Left cardiac atrium (tissue), 4 donors: ENCODE measurements around the gene CEMIP. TPM values are rescaled to one million over a fixed set of nuclear protein-coding genes. Genes with fewer than 3 reads are reported as not detected.
"Not testable (repeated sequence)": the region's sequence is repeated elsewhere in the genome, so short reads cannot be mapped to it uniquely, and the experiment has no call there.

ENCODE experiments used
- ATAC-seq, 2 donors: fragments of 200-7000 bp; cut with Tn5 transposase; one replicate each; pipeline ENCODE4 v1.9.1; 2020; ENCODE audit warnings: mild to moderate bottlenecking in 2 of 2, moderate library complexity in 2 of 2
- DNase-seq: peaks from one replicate; pipeline ENCODE4 v3.0.0-alpha.2; 2020
- intact Hi-C, 2 donors: fragments of 100-400 bp; cut with DNase I; formaldehyde crosslinking; loops; one replicate each; pipeline versions ENCODE4 v1.14.1 to v1.15.1; 2022 to 2023
- total RNA-seq, 2 donors: library from RNA; stranded (reverse); fragmentation: NEBNext Ultra II Directional; extraction: Animal tissue kit (Norgen Biotek cat#: 25700); gene quantifications; one replicate each; pipeline ENCODE4 v1.2.1, GENCODE V29; 2021
- donor health status: DM: no; HTN: yes; CAD: no.
- donor health status: DM: no; HTN: yes; CAD: no; lungs with severe emphysema.
- donor health status: DM: yes; HTN: yes; CAD: no.
- donor health status: Dilated cardiomyopathy.

CEMIP gene
- total RNA-seq, 2 donors from 2014 or later, result 0.44 to 1.6 TPM

- intact Hi-C loops, result no loop called here
- DNase-seq, result no peak
- no peak for ATAC-seq
Observed at GRCh38 chr15:80755885-80756284, 23.3 kb upstream of the CEMIP start.

GRCh38 chr15:80758130-80758745, 20.9 kb upstream of the CEMIP start:
- DNase-seq, result no peak
- ATAC-seq, result no peak
- intact Hi-C loops, result no loop called here

DNA sequence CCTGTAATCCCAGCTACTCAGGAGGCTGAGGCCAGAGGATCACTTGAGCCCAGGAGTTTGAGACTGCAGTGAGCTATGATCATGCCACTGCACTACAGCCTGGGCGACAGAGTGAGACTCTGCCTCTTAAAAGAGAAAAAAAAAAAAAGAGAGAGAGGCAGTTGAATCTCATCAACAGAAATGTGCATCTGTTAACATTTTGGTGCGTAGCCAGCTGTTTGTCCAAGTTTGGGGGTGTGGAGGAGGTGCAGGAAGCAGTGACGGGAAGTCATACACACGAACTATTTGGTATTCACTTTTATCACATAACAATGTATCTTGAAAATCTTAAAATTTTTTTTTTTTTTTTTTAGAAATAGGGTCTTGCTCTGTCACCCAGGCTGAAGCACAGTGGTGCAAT, 18.2 kb upstream of the CEMIP start:
- no peak for ATAC-seq
- no peak for DNase-seq
- intact Hi-C loops, result no loop called here

GRCh38 chr15:80761754-80762153, 17.4 kb upstream of the CEMIP start:
- DNase-seq, result no peak
- ATAC-seq, result no peak
- intact Hi-C loops, result no loop called here

DNA sequence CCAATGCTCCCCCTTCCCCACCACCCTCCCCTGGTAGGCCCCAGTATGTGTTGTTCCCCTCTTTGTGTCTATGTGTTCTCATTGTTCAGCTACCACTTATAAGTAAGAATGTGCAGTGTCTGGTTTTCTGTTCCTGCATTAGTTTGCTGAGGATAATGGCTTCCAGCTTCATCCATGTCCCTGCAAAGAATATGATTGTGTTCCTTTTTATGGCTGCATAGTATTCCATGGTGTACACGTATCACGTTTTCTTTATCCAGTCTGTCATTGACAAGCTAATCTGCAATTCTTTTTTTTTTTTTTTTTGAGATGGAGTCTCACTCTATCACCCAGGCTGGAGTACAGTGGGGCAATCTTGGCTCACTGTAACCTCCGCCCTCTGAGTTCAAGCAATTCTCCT, 15.9 kb upstream of the CEMIP start:
- intact Hi-C loops, ATAC-seq: not testable (repeated sequence)

GRCh38 chr15:80764535-80764934, 14.6 kb upstream of the CEMIP start:
- ATAC-seq (no peak), DNase-seq (no peak)
- intact Hi-C loops, result no loop called here

More for the DNA sequence above, 15.9 kb upstream of the CEMIP start:
- not testable (repeated sequence) for DNase-seq

DNA sequence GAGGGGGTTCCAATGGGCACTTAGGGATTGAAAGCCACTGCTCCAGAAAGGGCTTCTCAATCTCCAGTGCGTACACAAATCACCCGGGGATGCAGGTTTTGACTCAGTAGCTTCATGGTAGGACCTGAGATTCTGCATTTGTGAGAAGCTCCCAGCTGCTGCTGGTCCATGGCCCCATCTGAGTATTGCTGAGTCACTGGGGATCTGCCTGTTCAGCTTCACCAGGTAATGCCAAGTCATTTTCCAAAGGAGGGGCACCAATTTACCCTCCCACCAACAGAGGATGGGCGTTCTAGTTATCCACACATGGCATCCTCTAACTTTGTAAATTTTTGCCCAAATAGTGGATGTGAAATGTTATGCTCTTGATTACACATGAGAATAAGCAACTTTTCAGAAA, 12.9 kb upstream of the CEMIP start:
- DNase-seq (no peak), ATAC-seq (no peak)
- intact Hi-C loops, result no loop called here

- ATAC-seq, result no peak
- intact Hi-C loops, result no loop called here
- DNase-seq, result no peak
Observed at GRCh38 chr15:80768158-80768557, 11.0 kb upstream of the CEMIP start.

DNA sequence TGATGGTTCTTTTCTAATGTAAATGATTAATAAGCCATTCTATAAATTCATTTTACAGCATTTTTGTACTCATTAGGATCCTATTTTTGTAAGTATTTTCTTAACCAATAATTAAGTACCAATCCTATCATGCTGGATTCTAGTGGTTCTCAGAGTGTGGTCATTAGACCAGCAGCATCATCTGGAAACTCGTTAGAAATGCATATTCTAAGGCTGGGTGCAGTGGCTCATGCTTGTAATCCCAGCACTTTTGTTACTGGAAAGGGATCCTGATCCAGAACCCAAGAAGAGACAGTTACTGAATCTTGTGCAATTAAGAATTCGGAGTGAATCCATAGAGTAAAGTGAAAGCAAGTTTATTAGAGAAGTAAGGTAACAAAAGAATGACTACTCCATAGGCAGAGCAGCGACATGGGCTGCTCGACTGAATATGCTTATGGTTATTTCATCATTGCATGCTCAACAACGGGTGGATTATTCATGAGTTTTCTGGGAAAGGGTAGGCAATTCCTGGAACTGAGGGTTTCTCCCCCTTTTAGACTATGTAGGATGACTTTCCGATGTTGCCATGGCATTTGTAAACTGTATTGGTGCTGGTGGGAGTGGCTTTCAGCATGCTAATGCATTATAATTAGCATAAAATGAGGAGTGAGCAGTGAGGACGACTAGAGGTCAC, 9.9 kb upstream of the CEMIP start:
- intact Hi-C loops, result no loop called here
- ATAC-seq (no peak), DNase-seq (no peak)

- ATAC-seq (no peak), DNase-seq (no peak)
- intact Hi-C loops, result loop anchor here in 1 of 2 donors (10.0 kb wide), 1 partner anchor 75 kb away; the partner anchor contains the start of gene ABHD17C
Observed at GRCh38 chr15:80769829-80770705, 9.1 kb upstream of the CEMIP start.

DNA sequence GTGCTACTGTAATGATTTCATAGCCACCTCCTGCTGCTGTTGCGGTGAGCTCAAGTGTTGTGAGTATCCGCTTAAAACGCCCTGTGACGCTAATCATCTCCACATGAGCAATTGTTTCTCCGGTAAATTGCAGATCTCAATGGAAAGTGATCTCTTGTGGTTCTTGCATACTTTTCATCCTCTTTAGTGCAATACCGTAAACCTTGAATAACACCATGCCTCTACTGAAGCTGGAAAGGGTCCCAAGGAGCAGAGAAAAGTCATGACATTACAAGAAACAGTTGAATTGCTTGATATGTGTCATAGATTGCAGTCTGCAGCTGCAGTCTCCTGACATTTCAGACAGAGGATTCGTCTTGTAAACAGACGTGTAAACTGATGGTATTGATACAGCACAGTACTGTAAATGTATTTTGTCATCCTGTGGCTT, 6.0 kb upstream of the CEMIP start:
- DNase-seq (no peak), ATAC-seq (no peak)
- intact Hi-C loops, result loop anchor here in 1 of 2 donors (10.0 kb wide), 1 partner anchor 78 kb away; the partner anchor contains the start of gene ABHD17C

GRCh38 chr15:80773792-80774352, 5.3 kb upstream of the CEMIP start:
- DNase-seq (no peak), ATAC-seq (no peak)
- intact Hi-C loops, result loop anchor here in 1 of 2 donors (10.0 kb wide), 1 partner anchor 79 kb away; the partner anchor contains the start of gene ABHD17C

DNA sequence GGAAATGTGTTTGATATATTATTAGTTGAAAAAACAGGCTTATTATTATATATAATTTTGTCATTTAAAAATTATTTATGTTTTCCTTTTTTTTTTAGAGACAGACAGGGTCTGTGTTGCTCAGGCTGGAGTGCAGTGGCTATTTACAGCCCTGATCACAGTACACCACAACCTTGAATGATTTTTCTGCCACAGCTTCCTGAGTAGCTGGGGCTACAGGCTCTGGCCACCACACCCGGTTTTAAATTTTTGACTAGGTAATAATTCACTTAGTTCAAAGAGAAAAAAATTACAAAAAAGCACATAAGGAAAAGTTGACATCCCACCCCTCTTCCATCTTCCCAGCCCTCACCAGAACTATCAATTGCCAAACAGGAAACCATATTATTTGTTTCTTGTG, 4.7 kb upstream of the CEMIP start:
- intact Hi-C loops, result loop anchor here in 1 of 2 donors (10.0 kb wide), 1 partner anchor 80 kb away; the partner anchor contains the start of gene ABHD17C
- DNase-seq (no peak), ATAC-seq (no peak)

- DNase-seq (no peak), ATAC-seq (no peak)
- intact Hi-C loops, result loop anchor here (5.0 to 10.0 kb wide), 4 partner anchors 81 to 208 kb away; partner anchors contain the start of gene ABHD17C (in 1 of the 2)
Observed at GRCh38 chr15:80775338-80775737, 3.8 kb upstream of the CEMIP start.

GRCh38 chr15:80776420-80777045, 2.6 kb upstream of the CEMIP start:
- peak; percentile 72 for DNase-seq

DNA sequence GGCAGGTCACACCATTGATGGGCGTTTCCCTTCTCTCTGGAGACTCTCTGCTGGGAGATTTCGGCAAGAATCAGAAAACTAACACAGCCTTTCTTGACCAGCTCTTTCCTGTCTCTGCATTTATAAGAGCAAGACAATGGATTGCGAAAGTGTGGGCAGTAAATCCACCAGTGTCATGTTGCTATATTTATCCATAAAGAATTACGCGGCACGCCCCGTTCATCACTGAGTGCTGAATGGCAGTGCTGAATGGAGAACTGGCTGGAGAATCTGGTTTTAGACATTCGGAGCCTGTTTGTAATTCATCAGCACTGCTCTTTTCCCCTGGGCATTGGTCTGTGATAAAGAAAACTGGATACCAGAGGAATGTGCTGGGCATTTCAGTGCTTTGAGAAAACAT, 2.0 kb upstream of the CEMIP start:
- ATAC-seq (peak; percentile 18 to 43), DNase-seq (peak; percentile 58)
- intact Hi-C loops, result loop anchor here (5.0 to 10.0 kb wide), 4 partner anchors 82 to 210 kb away; partner anchors contain the start of gene ABHD17C (in 1 of the 2)

More at GRCh38 chr15:80776420-80777045, 2.6 kb upstream of the CEMIP start:
- ATAC-seq, result peak; percentile 32 to 41
- intact Hi-C loops, result loop anchor here (5.0 to 10.0 kb wide), 4 partner anchors 82 to 209 kb away; partner anchors contain the start of gene ABHD17C (in 1 of the 2)

GRCh38 chr15:80777826-80778620, 1.1 kb upstream of the CEMIP start:
- intact Hi-C loops, result loop anchor here (2.0 to 10.0 kb wide), 6 partner anchors 83 to 323 kb away; partner anchors contain the start of gene ABHD17C (in 1 of the 2)
- no peak for ATAC-seq
- no peak for DNase-seq

DNA sequence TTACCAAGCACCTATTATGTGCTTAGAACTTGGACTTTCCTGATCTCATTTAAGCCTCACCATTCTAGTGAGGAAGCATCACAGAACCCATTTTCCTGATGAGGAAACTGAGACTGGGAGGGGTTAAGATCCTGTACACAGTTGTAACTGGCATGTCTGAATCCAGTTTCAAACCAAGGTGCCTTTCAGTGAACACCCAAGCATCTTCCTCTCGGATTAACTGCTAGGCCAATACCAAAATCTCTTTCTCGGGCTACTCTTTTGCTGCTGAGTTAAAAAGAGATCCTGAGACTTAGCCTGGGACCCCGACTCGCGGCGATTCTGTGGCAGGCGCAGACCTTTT, 578 bp upstream of the CEMIP start:
- ATAC-seq (no peak), DNase-seq (no peak)
- intact Hi-C loops, result loop anchor here (2.0 to 10.0 kb wide), 6 partner anchors 84 to 324 kb away; partner anchors contain the start of gene ABHD17C (in 1 of the 2)
